SK-N-MC (cell line): ENCODE results near the gene OAS3.

Source experiments
- EZH2 ChIP-seq: fragments of 200-600 bp; sonication (generic); IDR thresholded peaks from one replicate; pipeline ENCODE4 v1.6.1; 2017; ENCODE audit warnings: antibody characterized with exemption
- FOXP2 ChIP-seq: optimal IDR thresholded peaks from 2 replicates; pipeline ENCODE3; 2011; ENCODE audit warnings: mild to moderate bottlenecking, moderate library complexity; ENCODE audit not compliant: insufficient read depth; ENCODE audit errors: extremely low read length, control extremely low read depth
- POLR2AphosphoS5 ChIP-seq: IDR thresholded peaks from 2 replicates; pipeline ENCODE4 v1.6.1; 2012; ENCODE audit warnings: mild to moderate bottlenecking, low read depth, low read length, borderline replicate concordance

DNA sequence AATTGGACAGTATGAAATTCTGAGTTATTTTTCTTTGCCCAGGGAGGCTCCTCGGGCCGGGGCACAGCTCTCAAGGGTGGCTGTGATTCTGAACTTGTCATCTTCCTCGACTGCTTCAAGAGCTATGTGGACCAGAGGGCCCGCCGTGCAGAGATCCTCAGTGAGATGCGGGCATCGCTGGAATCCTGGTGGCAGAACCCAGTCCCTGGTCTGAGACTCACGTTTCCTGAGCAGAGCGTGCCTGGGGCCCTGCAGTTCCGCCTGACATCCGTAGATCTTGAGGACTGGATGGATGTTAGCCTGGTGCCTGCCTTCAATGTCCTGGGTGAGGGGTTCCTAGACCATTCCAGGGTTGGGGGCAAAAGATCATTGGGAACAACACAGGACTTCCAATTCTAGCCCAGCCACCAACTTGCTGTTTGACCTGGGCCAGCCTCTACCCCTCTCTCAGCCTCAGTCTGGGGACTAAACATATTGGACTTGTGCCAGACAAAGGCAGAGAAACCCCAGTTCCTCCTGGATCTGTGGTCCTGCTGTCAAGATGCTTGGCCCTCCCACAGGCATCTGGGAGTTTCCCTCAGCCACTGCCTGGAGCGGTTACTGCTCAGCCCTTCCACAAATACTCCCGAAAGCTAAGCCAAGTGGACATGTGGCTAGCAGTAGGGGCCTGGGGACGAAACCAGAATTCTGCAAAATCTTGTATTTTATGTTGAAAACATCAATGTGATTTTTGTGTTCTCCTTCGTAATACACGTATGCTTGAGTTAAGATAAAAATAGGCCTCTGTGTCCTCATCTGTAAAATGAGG is 3.5 kb downstream of the OAS3 start:
- TF ChIP-seq POLR2AphosphoS5 (no peak), EZH2 (no peak), FOXP2 (no peak)
